DMS53 (cell line): ENCODE results near the gene RNPS1.
"Not testable (repeated sequence)": the region's sequence is repeated elsewhere in the genome, so short reads cannot be mapped to it uniquely, and the experiment has no call there.

Experiments used
- DNase-seq: peaks from one replicate; lab custom pipeline; 2025; lab: John Stamatoyannopoulos, UW

RNPS1 gene

DNA sequence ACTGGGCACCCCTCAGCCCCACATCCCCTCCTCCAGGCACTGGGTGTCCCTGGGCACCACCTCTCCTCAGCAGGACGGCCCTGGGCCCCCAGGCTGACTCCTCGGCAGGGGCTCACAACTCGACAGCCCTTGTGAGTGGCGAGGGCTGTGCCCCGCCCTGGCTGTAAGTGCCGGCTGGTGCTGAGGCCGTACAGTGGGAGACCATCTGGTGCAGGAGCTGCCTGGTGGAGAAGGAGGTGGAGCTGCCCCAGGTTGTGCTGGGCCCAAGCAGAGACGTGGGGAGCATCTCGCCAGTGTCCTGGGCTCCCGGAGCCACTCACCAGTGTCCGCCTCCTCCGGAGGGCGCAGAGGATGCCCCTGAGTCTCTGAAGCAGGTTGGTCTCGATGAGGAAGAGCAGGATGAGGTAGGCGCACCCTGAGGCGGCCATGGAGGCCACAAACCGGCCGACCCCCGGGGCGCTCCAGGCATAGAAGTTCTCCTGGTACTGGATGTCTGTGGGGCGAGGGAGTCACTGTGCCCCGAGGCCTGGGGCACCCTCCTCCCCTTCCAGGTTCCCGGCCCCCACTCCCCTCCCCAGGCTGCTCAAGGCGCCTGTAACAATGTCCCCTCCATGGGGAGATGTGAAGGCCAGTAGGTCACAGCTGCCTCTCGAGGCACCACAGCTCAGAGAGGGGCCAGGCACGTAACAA, 15.1 kb upstream of the RNPS1 start:
- no peak for DNase-seq

DNA sequence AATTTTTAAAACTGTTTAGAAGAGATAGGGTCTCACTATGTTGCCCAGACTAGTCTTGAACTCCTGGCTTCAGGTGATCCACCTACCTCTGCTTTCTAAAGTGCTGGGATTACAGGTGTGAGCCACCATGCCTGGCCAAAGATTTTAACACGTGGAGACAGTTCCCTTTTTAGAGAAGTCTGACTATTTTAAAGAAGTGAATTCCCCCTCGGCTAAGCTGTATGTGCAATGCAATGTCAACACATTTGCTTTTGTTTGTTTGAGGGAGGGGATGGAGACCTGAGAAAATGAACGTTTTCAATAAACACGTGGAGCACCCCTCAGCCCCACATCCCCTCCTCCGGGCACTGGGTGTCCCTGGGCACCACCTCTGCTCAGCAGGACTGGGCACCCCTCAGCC, 14.3 kb upstream of the RNPS1 start:
- DNase-seq: no peak

DNA sequence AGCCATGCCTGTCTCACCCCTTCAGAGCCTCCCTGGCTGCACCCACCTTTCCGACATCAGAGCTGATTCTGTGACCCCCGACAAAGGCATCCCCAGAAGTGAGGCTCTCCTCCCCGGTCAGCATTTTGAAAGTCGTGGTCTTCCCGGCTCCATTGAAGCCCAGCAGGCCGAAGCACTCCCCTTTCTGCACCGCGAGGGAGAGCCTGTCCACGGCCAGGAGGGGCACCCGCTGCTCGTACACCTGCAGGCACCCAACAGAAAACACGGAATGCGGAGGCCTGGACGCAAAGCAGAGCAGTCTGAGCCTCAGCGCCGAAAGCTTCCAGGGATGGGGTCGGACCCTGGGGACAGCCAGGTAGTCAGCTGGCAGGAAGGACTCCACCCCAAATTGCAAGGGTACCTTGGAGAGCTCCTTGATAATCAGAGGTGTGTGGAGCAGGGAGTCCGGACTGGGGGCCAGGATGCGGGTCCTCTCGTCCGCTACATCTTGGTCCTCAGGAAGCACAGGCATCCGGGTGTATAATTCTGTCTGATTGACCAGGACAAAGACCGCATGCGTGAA, 13.1 kb upstream of the RNPS1 start:
- no peak for DNase-seq

GRCh38 chr16:2280461-2280860, 12.5 kb upstream of the RNPS1 start:
- no peak for DNase-seq

DNA sequence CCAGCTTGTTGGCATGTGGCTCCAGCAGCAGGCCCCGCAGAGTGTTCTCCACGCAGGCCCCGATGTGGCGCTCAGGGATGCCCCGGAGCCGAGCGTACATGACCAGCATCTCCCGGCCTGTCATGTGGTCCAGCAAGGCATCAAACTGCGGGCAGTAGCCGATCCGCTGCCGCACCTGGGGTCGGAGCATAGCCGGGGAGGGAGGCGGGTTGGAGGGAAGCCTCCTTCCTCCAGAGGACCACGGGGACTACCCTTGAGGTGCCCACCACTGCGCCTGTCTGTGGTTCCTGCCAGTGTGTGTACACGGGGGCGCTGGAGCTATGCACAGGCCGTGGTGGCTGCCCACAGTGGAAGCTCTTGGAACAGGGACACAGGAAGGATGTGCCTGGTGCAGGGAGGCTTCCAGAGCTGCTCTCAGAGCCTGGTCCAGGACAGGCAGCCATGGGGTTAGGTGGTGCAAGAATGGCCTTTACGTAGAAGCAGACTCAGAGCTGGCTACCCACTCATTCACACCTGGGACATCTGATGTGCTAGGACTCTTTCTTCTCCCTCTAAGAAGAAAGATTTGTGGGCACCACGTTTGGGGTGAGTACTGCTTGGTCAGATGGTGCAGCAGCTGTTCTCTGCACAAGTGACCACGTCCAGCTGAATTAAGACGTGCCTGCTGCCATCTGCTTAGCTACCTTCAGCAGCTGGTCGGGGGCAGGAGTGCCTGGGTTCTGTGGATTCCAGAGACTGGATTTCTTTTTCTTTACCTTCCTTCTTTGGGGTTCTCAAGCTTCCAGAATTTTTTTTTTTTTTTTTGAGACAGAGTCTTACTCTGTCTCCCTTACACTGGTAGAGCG, 11.3 kb upstream of the RNPS1 start:
- DNase-seq: no peak

GRCh38 chr16:2278272-2278608, 10.3 kb upstream of the RNPS1 start:
- DNase-seq: no peak

- DNase-seq: no peak
Measured at GRCh38 chr16:2277466-2278271, 9.7 kb upstream of the RNPS1 start.

DNA sequence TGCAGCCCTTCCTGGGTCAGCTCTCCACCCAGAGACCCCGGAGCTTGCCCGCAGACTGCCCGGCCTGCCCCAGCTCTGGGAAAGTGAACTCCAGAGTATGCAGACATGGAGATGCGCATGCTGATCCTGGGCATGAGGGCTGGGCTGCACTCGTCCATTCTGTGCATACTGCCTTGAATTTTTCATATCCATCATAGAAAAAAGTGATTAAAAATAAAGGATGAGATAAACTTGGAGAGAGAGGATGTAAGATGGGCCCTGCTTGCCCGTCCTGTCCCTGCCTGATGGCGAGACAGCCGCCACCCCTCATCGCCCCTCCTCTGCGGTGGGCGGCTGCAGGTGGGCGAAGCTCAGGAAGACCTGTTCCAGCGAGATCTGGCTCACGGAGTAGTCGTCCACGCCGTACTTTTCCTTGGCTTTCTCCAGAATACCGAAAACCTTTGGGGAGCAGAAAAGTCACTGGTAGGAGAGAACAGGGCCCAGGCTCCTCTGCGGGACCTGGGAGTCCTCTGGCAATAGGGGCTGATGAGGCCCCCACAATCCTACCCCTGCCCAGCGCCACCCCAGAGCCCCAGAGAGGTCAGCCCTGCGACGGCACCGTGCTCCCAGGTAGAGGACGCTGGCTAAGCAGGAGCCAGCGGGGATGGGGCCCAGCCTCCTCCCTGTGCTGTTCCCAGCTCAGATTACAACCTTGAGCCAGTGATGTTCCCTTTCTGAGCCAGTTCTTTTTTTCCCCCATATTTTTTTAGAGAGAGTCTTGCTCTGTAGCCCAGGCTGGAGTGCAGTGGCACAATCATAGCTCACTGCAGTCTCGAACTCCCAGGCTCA, 8.7 kb upstream of the RNPS1 start:
- no peak for DNase-seq

DNA sequence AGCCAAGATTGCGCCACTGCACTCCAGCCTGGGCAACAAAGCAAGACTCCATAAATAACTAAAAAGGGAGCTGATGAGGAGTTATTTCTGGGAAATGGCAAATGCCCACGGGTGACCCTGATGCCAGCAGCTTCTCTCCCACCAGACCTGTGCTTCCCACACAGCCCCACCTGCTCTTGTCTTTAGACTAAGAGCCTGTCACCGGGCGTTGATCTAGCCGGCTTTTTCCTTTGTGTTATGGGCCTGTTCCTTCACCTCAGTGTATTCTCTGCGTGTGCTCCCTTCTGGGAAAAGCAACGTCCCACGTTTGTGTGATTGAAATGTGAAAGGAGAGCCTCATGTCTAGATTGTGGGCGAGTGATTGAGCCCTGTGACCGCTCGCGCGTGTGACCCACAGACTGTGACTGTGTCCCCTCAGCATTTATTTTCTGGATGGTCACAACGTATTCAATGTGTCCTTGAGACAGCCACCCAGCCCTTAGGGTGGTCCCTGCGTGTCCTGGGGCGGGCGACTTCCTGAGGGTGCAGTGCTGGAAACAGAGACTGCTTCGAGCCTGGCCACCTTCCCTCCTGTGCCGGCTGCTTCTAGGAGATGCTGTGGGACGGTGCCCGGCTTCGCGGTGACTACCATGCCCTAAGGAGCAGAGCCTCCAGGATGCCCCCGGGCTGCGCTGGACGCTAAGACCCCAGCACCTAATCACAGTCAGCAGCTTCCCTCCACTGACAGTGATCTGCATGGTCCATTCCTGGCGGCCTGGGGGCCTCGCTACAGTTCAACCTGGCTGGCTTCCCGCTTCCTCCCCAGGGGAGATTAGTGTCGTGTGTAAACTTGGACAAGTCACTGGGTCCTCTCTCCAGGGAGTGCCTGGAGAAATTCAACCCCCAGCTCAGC, 7.8 kb upstream of the RNPS1 start:
- no peak for DNase-seq

GRCh38 chr16:2273931-2274330, 6.0 kb upstream of the RNPS1 start:
- no peak for DNase-seq

GRCh38 chr16:2273484-2273883, 5.6 kb upstream of the RNPS1 start:
- DNase-seq: no peak

GRCh38 chr16:2271848-2272461, 4.0 kb upstream of the RNPS1 start:
- DNase-seq: no peak

DNA sequence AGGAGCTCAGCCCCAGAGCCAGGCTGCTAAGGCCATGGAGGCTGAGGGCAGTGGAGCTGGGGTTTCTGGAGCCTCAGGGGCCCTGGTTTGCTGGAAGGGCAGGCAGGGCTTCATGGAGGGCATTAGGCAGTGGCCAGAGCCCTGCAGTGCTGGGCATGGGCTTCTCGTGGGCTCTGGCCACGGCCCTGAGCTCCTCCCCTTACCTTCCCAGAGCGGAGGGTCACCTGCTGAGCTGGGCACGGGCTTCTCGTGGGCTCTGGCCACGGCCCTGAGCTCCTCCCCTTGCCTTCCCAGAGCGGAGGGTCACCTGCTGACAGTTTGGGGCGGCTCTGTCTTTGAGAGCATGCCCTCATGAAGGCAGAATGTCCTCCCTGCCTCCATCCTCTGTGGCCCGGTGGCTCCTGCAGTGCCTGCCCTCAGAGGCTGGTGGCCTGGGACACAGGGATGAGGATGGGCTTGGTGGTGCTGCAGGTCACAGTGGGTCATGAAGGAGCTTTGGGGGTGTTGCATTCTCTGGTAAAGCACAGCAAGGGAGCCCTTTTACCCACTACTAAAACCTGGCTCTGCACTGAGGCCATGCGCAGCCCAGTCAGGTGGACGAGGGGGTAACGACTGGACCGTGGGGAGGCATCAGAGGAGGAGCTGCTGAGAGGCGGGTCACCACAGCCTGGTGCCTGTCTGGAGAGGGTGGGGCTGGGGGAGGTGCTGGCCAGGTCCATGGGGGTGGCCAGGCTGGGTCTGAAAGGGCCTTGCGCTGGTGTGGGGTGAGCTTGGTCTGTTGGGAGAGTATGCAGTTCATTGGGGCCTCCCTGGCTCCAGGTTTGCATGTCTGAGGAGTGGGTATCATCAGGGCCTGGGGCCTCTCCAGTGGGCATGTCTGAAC, 2.9 kb upstream of the RNPS1 start:
- no peak for DNase-seq

DNA sequence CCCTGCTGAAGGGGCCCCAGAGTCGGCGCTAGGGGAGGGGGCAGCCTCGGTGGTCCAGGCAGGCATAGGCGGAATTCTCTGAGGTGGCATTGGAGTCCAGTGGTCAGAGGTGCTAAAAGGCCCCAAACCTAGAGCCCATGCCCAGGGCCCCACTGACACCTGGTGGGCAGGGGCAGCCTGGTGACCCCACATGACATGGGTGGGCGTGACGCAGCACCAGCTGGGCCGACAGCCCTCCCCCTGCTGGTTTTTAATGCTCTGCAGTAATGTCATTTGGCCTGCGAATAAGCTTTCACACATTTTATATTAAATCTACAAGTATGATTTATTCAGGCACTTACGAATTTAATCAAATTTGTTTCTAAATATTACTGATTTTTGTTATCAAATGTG, 2.1 kb upstream of the RNPS1 start:
- no peak for DNase-seq

- peak; percentile 86 for DNase-seq
Measured at GRCh38 chr16:2267505-2267912, 417 bp downstream of the RNPS1 start.

- not testable (repeated sequence) for DNase-seq
Measured at GRCh38 chr16:2266887-2267286, 1.0 kb downstream of the RNPS1 start.

GRCh38 chr16:2263026-2263425, 4.9 kb downstream of the RNPS1 start:
- not testable (repeated sequence) for DNase-seq

GRCh38 chr16:2260250-2260649, 7.7 kb downstream of the RNPS1 start:
- no peak for DNase-seq

- DNase-seq: not testable (repeated sequence)
Measured at GRCh38 chr16:2258530-2258929, 9.4 kb downstream of the RNPS1 start.
